ENCODE results near the gene CUL3.
"Not testable (repeated sequence)": the region's sequence is repeated elsewhere in the genome, so short reads cannot be mapped to it uniquely, and the experiment has no call there.

The CUL3 gene

GRCh38 chr2:224507789-224508188 lies 77.4 kb downstream of the CUL3 start:
- DNase-seq: no peak
- TF ChIP-seq POLR2A (IDR thresholded peaks at IDR 0.05; ENCODE audit: low read length) (no peak), GATA1 (IDR thresholded peaks at IDR 0.05; ENCODE audit: low read depth, low read length) (no peak)

- DNase-seq: no peak
- no peak for TF ChIP-seq POLR2A (IDR thresholded peaks at IDR 0.05; ENCODE audit: low read length)
- no peak for TF ChIP-seq GATA1 (IDR thresholded peaks at IDR 0.05; ENCODE audit: low read depth, low read length)
Observed at GRCh38 chr2:224506494-224506893, 78.7 kb downstream of the CUL3 start.

GRCh38 chr2:224498991-224499390 lies 86.2 kb downstream of the CUL3 start:
- TF ChIP-seq POLR2A (IDR thresholded peaks at IDR 0.05; ENCODE audit: low read length) (no peak), GATA1 (IDR thresholded peaks at IDR 0.05; ENCODE audit: low read depth, low read length) (no peak)
- DNase-seq: no peak

GRCh38 chr2:224492531-224492930 lies 92.6 kb downstream of the CUL3 start:
- DNase-seq: no peak
- TF ChIP-seq POLR2A (IDR thresholded peaks at IDR 0.05; ENCODE audit: low read length) (no peak), GATA1 (IDR thresholded peaks at IDR 0.05; ENCODE audit: low read depth, low read length) (no peak)

GRCh38 chr2:224487940-224488339 lies 97.2 kb downstream of the CUL3 start:
- not testable (repeated sequence) for DNase-seq

GRCh38 chr2:224485081-224486014 lies 99.8 kb downstream of the CUL3 start:
- not testable (repeated sequence) for DNase-seq

- DNase-seq: no peak
- TF ChIP-seq GATA1 (IDR thresholded peaks at IDR 0.05; ENCODE audit: low read depth, low read length) (no peak), POLR2A (IDR thresholded peaks at IDR 0.05; ENCODE audit: low read length) (no peak)
Observed at GRCh38 chr2:224479826-224480225, 105.3 kb downstream of the CUL3 start.

- TF ChIP-seq GATA1 (IDR thresholded peaks at IDR 0.05; ENCODE audit: low read depth, low read length): no peak
- TF ChIP-seq POLR2A (IDR thresholded peaks at IDR 0.05; ENCODE audit: low read length): no peak
- no peak for DNase-seq
Observed at GRCh38 chr2:224472827-224473226, 112.3 kb downstream of the CUL3 start.

- TF ChIP-seq POLR2A (IDR thresholded peaks at IDR 0.05; ENCODE audit: low read length) (no peak), GATA1 (IDR thresholded peaks at IDR 0.05; ENCODE audit: low read depth, low read length) (no peak)
- DNase-seq: no peak
Observed at GRCh38 chr2:224472137-224472536, 113.0 kb downstream of the CUL3 start.

GRCh38 chr2:224469374-224469964 lies 115.7 kb downstream of the CUL3 start:
- TF ChIP-seq GATA1 (IDR thresholded peaks at IDR 0.05; ENCODE audit: low read depth, low read length): no peak
- TF ChIP-seq POLR2A (IDR thresholded peaks at IDR 0.05; ENCODE audit: low read length): no peak
- no peak for DNase-seq

- TF ChIP-seq GATA1 (IDR thresholded peaks at IDR 0.05; ENCODE audit: low read depth, low read length): no peak
- no peak for TF ChIP-seq POLR2A (IDR thresholded peaks at IDR 0.05; ENCODE audit: low read length)
- no peak for DNase-seq
Observed at GRCh38 chr2:224466304-224466895, 118.8 kb downstream of the CUL3 start.

- DNase-seq: no peak
Observed at GRCh38 chr2:224461391-224461790, 123.8 kb downstream of the CUL3 start.

GRCh38 chr2:224457408-224458096 lies 127.6 kb downstream of the CUL3 start:
- DNase-seq: no peak
- no peak for TF ChIP-seq POLR2A (IDR thresholded peaks at IDR 0.05; ENCODE audit: low read length)
- TF ChIP-seq GATA1 (IDR thresholded peaks at IDR 0.05; ENCODE audit: low read depth, low read length): no peak

More at GRCh38 chr2:224461391-224461790, 123.8 kb downstream of the CUL3 start:
- TF ChIP-seq POLR2A (IDR thresholded peaks at IDR 0.05; ENCODE audit: low read length) (no peak), GATA1 (IDR thresholded peaks at IDR 0.05; ENCODE audit: low read depth, low read length) (no peak)

- no peak for DNase-seq
- TF ChIP-seq GATA1 (IDR thresholded peaks at IDR 0.05; ENCODE audit: low read depth, low read length) (no peak), POLR2A (IDR thresholded peaks at IDR 0.05; ENCODE audit: low read length) (no peak)
Observed at GRCh38 chr2:224453892-224454291, 131.3 kb downstream of the CUL3 start.

All from erythroblast (primary cell).